Activated CD8-positive, alpha-beta memory T cell treated with anti-CD3 and anti-CD28 coated beads, Interleukin-2, amount 50 U/mL, for 4 hours (primary cell): Measurements from ENCODE around the gene SRSF6.
"Not testable (repeated sequence)": the region's sequence is repeated elsewhere in the genome, so short reads cannot be mapped to it uniquely, and the experiment has no call there.

Source experiments
- DNase-seq: peaks from one replicate; pipeline ENCODE4 v3.0.0-alpha.2; 2020

The SRSF6 gene

DNA sequence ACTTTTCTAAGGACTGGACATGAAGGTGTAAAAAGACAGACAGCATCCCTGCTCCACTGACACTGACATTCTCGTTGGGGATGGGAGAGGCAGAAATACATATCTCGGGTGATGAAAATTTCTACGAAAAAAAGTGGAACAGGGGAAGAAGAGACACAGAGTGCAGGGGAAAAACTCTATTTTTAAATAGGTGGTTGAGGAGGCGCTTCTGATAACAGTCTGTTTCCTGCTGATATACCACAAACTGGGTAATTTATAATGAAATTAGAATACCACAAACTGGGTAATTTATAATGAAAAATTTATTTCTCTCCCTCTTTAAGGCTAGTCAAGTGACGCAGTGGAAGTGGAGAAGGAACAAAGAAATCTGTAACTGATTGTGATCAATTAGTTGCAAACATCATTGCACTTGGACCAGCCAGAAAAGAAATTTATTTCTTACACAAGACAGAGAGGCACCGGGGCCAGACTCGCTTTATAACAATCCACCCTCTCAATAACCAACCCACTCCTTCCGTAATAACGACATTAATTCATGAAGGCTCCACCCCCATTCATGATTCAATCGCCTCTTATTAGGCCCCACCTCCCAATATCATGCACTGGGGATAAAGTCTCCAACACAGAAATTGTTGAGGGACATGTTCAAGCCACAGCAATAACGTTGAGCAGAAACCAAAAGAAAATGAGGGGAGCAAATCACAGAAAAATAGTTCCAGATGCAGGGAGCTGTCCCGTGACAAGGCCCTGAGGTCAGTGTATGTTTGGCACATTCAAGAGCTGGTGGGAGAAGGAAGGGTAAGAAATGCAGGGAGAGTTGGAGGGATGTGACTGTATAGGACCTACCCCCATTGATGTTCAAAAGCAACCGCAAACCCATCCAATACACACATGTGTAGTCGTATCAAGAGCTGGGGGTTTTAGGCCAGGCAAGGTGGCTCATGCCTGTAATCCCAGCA, 6.6 kb upstream of the SRSF6 start:
- no peak for DNase-seq

DNA sequence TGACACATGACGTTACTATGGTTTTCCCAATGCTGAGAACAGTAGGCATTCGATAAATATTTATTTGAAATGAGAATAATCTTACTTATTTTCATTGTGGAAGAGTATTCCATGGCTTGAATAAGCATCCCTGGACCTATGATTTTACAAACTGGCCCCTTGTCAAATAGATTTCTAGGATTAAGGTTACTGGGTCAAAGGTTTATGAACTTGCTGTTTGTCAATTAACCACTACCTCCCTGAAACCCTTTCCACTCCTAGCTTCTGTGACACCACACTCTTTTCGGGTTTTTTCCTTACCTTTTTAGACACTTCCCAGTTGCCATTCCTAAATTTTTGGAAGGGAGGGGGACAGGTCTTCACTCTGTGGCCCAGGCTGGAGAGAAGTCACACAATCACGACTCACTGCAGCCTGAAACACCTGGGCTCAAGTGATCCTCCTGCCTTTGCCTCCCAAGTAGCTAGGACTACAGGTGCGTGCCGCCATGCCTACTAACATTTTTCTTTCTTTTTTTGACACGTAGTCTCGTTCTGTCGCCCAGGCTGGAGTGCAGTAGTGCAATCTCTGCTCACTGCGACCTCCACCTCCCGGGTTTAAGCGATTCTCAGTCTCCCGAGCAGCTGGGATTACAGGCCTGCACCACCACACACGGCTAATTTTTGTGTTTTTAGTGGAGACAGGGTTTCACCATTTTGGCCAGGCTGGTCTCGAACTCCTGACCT, 5.1 kb upstream of the SRSF6 start:
- no peak for DNase-seq

DNA sequence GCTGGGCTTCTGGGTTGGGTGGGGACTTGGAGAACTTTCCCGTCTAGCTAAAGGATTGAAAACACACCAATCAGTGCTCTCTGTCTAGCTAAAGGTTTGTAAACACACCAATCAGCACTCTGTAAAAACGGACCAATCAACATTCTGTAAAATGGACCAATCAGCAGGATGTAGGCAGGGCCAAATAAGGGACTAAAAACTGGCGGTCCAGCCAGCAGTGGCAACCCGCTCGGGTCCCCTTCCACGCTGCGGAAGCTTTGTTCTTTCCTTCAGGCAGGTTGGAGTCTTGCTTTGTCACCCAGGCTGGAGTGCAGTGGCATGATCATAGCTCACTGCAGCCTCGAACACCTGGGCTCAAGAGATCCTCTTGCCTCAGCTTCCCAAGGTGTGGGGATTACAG, 1.4 kb upstream of the SRSF6 start:
- not testable (repeated sequence) for DNase-seq

DNA sequence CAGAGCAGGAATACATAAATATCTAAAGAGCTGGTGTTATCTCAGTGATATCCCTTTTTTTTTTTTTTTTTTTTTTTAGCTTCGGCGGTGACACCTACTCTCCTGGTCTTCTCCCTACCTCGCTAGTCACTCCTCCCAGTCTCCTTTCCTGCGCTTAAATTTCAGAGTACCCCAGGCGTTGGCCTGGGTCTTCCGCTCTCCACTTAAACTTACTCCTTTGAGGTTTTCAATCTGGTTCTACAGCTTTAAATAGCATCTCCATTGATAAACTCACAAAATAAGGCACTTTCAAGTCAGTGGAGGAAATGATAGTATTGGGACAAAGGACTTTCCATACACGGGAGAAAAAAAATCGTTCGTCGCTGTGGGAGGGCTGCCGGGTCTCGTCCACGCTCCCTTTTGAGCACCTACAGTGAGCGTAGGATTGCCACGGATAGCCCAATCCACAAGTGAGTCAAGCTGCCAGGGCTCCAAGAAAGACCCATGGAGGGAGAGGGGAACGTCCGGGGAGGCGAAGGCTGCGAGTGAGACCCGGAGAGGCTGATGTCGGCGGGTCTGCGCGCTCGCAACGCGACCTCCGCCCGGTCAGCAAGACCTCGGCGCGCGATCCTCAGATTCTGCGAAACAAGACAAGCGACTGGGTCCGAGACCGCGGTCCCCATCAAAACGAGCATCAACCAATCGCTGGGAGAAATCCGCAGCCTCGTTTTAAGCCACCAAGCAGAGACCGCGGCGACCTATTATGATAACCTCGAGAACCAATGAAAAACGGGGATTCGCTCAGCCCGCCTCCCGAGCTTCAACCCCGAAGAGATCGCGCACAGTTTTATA, 672 bp upstream of the SRSF6 start:
- DNase-seq, result peak; percentile 81

DNA sequence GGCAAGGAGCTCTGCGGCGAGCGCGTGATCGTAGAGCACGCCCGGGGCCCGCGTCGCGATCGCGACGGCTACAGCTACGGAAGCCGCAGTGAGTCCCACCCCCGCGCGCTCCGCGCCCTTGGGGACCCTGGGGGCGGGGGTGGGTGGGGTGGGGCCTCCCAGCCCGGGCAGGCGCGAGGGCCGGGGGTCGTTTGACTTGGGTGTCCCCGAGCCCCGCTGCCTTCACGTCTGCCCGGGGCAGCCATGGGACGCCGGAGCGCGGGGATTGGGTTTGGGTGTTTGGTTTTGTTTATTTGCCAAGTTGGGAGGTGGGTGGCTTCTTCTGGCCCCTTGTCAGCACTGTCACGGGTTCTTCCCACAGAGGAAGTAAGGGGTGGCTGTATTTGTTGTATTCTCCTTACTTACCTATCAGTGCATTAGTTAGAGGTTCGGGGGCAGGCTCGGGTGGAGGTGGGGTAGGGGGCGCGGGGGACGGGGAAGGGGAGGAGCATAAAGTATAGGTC, 777 bp downstream of the SRSF6 start:
- DNase-seq, result no peak

DNA sequence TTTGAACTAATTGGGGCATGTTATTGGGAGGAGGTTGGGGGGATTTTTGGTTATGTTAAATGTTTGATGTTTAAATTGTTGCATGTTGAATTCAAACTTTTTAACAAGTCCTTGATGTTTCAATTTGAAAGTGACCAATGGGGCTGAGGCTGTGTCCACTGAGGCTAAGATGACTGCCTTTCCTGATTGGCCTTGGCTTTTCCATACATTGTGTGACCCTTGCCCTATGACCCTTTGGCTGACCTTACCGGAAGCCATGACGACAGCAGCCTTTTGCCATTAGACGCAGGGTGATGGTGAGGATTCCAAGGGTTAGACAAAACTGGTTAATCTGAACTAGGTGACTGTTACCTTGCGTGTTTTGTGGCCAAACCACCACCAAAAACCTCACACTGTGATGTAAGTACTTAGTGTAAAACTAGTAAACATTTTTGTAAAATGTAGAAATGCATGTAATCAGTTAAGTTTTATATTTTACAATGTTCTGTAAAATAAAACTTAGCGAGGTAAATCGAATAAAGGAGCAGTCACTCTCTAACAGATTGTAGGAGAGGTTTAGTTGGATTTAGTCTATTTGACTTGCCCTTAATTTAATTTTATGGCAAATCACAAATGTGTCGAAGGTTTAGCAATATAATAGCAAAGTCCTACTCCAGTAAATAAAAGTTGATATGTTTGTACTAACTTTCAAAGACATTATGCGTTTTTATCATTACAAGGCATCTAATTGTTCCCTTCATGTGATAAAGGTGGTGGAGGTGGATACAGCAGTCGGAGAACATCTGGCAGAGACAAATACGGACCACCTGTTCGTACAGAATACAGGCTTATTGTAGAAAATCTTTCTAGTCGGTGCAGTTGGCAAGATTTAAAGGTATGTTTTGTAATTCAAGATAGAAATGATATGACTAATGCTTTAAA, 1.6 kb downstream of the SRSF6 start:
- peak; percentile 19 for DNase-seq

DNA sequence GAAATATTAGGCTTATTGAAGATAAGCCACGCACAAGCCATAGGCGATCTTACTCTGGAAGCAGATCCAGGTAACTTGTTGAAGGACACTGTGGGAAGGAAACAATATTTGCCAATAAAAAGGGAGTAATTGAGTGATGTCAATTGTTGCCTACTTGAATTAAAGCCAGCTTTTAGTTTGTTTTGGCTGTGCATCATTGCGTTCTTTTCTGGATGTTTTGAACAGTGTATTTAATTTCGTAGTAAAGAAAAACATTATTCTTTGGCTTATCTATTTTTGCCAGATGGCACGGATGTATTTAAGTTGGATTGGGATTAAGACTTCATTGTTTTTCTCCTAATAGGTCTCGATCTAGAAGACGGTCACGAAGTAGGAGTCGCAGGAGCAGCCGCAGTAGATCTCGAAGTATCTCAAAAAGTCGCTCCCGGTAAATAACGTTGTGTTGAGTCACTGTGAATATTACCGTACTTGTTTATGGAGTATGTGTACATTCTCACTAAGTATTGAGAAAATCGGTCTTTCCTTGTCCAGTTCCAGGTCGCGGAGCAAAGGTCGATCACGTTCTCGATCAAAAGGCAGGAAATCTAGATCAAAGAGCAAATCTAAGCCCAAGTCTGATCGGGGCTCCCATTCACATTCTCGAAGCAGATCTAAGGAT, 2.6 kb downstream of the SRSF6 start:
- no peak for DNase-seq

DNA sequence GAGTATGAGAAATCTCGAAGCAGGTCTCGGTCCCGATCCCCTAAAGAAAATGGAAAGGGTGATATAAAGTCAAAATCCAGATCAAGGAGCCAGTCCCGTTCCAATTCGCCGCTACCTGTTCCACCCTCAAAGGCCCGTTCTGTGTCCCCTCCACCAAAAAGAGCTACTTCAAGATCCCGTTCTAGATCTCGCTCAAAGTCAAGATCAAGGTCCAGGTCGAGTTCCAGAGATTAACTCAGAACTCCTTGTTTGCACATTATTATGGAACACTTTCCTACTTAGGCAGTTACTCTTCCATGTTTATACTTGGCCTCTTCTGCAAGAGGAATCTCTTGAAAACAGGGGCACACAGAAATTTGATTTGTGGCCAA, 3.1 kb downstream of the SRSF6 start:
- no peak for DNase-seq

DNA sequence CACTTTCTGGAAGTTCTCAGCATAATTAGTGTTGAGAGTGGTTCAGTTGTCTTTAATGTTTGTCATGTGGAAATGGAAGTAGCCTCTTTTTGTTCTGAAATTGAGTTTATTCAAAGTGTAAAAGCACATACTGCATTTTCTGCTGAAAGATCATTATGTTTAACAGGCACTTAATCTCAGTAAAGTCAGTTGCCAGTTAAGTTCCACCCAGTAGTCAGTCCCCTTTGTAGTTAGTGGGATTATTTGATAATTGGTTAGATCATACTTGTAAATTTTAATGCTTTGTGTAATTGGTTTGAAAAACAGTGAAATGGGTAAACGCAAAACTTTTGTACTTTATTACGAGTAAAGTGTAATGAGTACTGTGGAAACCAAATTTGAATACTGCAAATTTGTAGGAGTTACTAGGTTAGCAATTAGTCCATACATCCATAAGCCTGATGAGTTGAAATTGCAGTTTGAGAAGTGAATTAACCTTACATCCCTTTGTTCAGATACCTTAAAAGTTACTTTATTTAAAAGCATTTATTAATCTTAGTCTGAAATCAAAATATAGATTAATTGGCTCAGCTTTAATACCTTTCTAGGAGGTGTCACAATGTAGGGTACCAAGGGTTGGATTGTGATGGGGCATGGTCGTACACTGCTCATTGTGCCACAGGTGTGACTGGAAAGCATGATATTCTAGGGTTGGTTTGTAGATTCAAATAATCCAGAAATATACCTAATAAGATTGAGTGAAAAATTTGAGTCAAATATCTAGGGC, 4.4 kb downstream of the SRSF6 start:
- DNase-seq, result no peak

DNA sequence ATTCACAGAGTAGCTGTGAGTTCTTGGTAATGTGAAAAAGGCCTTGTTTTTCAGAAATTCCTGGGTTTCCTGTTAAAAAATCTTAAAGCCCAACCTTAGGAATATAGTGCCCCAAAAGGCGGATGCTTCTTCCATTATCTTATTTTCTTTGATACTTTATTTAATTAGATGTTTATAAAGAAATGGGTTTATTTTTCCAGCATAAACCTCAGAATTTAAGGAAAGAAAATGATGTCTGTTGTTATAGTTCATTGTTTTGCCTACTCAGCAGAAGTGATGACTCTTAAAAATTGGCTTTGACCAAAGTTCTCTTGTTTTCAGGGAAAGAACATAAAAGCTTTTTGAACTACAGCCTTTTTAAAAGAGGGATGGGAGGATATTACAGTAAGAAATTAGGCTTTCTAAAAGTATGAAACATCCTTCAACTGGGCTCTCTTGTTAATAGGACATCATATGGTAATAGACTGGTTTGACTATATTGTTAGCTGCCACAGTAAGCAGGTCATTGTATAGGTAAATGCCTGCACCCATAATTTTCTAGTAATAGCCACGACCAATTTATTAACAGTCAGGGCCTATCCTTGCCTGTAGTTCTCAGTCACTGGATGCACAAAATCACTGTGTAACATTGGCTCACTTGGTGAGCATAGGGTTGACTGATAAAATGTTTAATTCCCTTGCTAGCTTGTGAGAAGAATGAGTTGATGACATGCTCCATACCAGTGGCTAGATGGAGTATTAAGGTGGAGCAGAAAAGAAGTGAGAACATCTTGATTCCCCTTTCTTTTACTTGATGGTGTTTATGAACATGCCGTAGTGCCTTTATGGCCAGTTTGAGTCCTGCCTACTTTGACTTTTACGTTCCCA, 5.2 kb downstream of the SRSF6 start:
- DNase-seq, result no peak

DNA sequence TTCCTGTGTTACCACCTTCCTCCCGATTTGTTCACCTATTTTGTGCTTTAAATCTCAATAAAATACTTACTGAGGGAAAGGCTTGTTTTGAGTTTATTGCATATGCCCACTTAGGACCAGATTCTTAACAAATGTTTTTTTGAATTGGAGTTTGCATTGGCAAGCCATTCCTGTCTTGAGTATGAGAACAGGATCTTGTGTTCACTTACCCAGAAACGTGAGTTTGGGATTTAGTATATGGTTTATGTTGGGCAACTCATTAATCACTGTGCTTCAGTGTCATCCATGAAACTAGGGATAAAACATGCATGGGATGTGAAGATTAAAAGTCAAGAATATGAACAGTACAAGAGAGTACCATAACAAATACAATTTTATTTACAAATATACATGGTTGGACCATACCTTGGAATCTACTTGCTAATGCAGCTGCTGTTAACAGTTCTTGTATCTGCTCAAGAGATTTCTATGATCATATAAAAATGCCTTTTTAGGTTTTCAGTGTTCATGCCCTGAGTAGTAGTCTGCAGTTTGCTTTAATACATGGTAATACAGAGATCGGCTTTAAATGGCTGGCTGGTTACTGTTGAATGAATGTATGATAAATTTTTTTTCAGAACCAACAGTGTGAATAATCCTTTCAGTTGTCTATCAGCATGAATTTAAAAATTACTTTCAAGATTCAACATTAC, 6.0 kb downstream of the SRSF6 start:
- no peak for DNase-seq

DNA sequence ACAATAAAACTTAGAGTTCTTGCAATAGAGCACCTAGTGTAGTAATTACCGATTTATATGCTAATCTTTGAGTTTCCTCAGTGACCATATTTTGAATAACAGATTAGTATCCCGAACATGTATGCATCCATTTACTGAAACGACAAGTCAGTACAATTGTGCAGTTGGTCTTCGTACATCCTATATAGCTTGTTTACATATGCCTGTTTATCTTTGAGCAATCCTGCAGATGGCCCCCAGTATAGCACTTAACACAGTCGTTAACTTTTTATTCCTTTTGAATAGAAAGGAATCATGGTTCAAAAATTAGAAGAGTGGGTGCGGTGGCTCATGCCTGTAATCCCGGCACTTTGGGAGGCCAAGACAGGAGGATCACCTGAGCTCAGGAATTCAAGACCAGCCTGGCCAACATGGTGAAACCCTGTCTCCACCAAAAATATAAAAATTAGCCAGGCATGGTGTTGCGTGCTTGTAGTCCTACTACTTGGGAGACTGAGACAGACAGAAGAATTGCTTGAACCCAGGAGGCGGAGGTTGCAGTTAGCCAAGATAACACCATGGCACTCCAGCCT, 6.6 kb downstream of the SRSF6 start:
- no peak for DNase-seq

DNA sequence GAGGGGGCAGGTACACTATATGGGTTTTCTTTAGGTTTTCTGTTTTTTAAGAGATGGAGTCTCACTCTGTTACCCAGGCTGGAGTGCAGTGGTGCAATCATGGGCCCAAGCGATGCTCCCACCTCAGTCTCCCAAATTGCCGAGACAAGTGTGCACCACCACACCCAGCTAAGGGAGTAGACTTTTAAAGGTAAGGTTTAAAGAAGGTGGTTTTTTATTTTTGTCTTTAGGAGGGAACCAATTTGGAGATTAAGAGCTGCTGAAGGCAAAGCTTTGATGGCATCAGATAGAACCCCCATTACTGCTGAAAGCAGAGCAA, 7.9 kb downstream of the SRSF6 start:
- no peak for DNase-seq

DNA sequence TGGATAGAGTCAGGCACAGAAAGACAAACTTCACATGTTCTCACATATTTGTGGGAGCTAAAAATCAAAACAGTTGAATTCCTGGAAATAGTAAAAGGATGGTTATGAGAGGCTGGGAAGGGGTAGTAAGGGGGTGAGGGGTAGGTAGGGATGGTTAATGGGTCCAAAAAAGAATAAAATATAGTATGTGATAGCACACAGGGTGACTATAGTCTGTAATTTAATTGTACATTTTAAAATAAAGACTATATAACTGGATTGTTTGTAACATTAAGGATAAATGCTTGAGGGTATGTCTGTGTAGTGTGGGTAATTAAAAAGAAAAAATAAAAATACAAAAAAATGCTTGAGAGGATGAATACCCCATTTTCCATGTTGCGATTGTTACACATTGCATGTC, 9.9 kb downstream of the SRSF6 start:
- DNase-seq, result no peak

DNA sequence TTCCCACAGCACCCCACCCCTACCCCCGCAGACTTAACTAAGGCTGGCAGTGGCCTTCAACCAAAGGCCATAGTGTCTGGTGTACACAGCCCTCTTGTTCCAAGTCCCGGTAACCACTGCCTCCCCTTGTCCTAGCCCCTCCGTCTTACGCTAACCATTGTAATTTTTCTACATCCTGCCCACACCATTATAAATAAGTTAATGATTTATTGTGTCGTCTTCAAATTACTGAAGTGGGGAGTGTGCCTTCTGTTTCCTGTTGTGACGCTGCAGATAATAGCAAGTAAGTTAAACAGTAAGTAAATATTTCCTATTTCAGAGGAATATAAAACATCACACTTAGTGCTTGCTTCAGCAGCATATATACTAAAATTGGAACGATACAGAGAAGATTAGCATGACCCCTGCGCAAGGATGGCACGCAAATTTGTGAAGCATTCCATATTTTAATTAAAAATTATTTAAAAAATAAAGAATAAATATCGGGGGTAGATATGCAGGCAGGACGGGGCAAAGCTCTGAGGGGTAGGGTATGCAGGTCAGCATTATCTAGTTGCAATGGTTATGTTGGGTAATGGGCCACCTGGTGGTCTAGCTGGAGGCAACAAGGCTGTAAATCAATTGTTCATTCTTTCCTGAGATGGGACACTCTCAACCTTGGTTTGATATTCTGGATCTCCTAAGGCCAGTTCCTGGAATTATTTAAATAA, 15.1 kb downstream of the SRSF6 start:
- no peak for DNase-seq

DNA sequence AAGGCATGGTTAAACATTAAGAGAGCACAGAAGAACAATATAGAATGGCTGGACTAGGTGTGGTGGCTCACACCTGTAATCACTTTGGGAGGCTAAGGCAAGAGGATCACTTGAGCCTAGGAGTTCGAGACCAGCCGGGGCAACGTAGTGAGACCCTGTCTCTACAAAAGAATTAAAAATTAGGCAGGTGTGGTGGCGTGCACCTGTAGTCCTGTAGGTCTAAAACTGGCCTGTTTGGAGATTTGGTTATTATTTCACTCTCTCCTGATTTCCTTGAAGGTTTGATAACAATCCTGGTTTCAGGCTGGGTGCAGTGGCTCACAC, 15.6 kb downstream of the SRSF6 start:
- no peak for DNase-seq

DNA sequence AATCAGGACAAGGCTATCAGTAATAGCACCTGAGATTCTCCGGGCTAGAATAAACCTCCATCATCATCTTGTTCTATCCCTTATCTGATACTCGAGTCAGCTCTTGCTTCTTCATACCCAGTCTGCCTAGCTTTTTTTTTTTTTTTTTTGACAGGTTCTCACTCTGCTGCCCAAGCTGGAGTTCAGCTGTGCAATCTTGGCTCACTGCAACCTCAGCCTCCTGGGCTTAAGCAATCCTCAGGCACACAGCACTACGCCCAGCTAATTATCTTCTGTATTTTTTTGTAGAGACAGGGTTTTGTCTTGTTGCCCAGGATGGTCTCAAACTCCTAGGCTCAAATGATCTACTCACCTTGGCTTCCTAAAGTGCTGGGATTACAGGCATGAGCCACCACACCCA, 19.5 kb downstream of the SRSF6 start:
- no peak for DNase-seq

DNA sequence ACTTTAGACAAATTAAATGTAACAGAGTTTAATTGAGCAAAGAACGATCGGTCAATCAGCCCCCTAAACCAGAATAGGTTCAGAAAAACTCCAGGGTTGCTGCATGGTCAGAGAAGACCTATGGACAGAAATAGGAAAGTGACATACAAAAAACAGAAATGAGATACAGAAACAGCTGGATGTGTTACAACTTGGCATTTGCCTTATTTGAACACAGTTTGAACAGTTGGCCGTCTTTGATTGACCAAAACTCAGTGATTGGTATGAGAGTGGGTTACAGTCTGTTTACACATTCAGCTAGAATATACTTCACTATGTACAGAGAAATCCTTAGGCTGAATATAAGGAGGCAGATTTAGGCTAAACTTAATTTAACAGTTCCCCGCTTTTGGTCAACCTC, 19.9 kb downstream of the SRSF6 start:
- DNase-seq, result no peak
